Suprapubic skin (tissue), 4 donors: ENCODE measurements around the gene ZNF512B.

Source experiments
- CTCF ChIP-seq, 2 donors: fragments of 200-600 bp in 1 of 2; fragments of 450-650 bp in 1 of 2; sonication (generic) in 1 of 2; IDR thresholded peaks; one replicate each; pipeline ENCODE4 v1.5.1; 2016 to 2019; ENCODE audit warnings: antibody characterized with exemption in 2 of 2, mild to moderate bottlenecking in 1 of 2, moderate library complexity in 1 of 2
- EP300 ChIP-seq: sonication (generic); formaldehyde crosslinking; IDR thresholded peaks from one replicate; pipeline ENCODE4 v1.6.1; 2017; ENCODE audit warnings: antibody characterized with exemption
- POLR2A ChIP-seq, 2 donors: fragments of 450-650 bp; IDR thresholded peaks; one replicate each; pipeline ENCODE4 v1.6.1; 2017; ENCODE audit warnings: antibody characterized with exemption in 2 of 2, mild to moderate bottlenecking in 2 of 2, moderate library complexity in 2 of 2
- POLR2AphosphoS5 ChIP-seq, 3 donors: sonication (generic); formaldehyde crosslinking; IDR thresholded peaks; one replicate each; pipeline ENCODE4 v1.6.1; 2017; ENCODE audit warnings: antibody characterized with exemption in 3 of 3

GRCh38 chr20:63973636-63974401 lies 4.1 kb upstream of the ZNF512B start:
- TF ChIP-seq CTCF (IDR thresholded peaks at IDR 0.05), result peak; percentile 97 to 98
- no peak for TF ChIP-seq POLR2A (IDR thresholded peaks at IDR 0.05)
- TF ChIP-seq EP300, result no peak
- TF ChIP-seq POLR2AphosphoS5 (IDR thresholded peaks at IDR 0.05), result peak in 1 of 3 donors; percentile 27
